Fibroblast of lung (primary cell): Measurements from ENCODE around the gene NCOR2. TPM values are rescaled to one million over a fixed set of nuclear protein-coding genes. Genes with fewer than 3 reads are reported as not detected.

Source experiments
- DNase-seq, 2 donors: peaks; one replicate each; pipeline versions ENCODE4 v3.0.0 to v3.0.0-alpha.2; 2010; ENCODE audit warnings: low read depth in 2 of 2
- H2AFZ ChIP-seq: 2 replicates; pipeline ENCODE4 v1.5.1; 2012; ENCODE audit warnings: low read length, control low read depth, inconsistent platforms
- H3K27ac ChIP-seq: 2 replicates; pipeline ENCODE4 v1.5.1; 2011; ENCODE audit warnings: low read length, control low read depth; ENCODE audit not compliant: insufficient read depth
- H3K27me3 ChIP-seq: 2 replicates; pipeline ENCODE4 v1.5.1; 2011; ENCODE audit warnings: mild to moderate bottlenecking, low read length; ENCODE audit not compliant: control insufficient read depth, insufficient read depth
- H3K36me3 ChIP-seq: 2 replicates; pipeline ENCODE4 v1.5.1; 2011; ENCODE audit warnings: low read length; ENCODE audit not compliant: control insufficient read depth, insufficient read depth
- H3K4me1 ChIP-seq: 2 replicates; pipeline ENCODE4 v1.5.1; 2011; ENCODE audit warnings: low read length; ENCODE audit not compliant: control insufficient read depth, insufficient read depth; ENCODE audit errors: extremely low read depth
- H3K4me2 ChIP-seq: 2 replicates; pipeline ENCODE4 v1.5.1; 2011; ENCODE audit warnings: low read length, control low read depth; ENCODE audit not compliant: insufficient read depth; ENCODE audit errors: extremely low read depth
- H3K4me3 ChIP-seq, 4 experiments: fragments of 200-600 bp in 1 of 4; sonication (generic) in 1 of 4; replicated peaks in 1 of 4; 2 replicates each; pipeline ENCODE4 v1.5.1; 2011 to 2016; ENCODE audit warnings: low read length in 4 of 4, low read depth in 3 of 4, mild to moderate bottlenecking in 3 of 4, control low read depth in 2 of 4, inconsistent platforms in 1 of 4, mixed read lengths in 1 of 4; ENCODE audit not compliant: insufficient read depth in 1 of 4; ENCODE audit errors: control extremely low read depth in 1 of 4
- H3K79me2 ChIP-seq: 2 replicates; pipeline ENCODE4 v1.5.1; 2012; ENCODE audit warnings: mild to moderate bottlenecking, low read length, inconsistent platforms; ENCODE audit not compliant: control insufficient read depth, insufficient read depth
- H3K9ac ChIP-seq: 2 replicates; pipeline ENCODE4 v1.5.1; 2011; ENCODE audit warnings: mild to moderate bottlenecking, low read length, control low read depth; ENCODE audit not compliant: insufficient read depth
- H3K9me3 ChIP-seq: 2 replicates; pipeline ENCODE4 v1.5.1; 2012; ENCODE audit warnings: low read depth, low read length; ENCODE audit not compliant: control insufficient read depth, insufficient read depth
- H4K20me1 ChIP-seq: 2 replicates; pipeline ENCODE4 v1.5.1; 2011; ENCODE audit warnings: low read length; ENCODE audit not compliant: control insufficient read depth, insufficient read depth; ENCODE audit errors: extremely low read depth
- CTCF ChIP-seq, 2 donors: IDR thresholded peaks in 1 of 2; conservative IDR thresholded peaks in 1 of 2; 1 replicate in 1 of 2; 2 replicates in 1 of 2; pipeline ENCODE4 v1.5.1; 2011 to 2012; ENCODE audit warnings: low read length in 2 of 2, control low read depth in 1 of 2, inconsistent platforms in 1 of 2, low read depth in 1 of 2, mild to moderate bottlenecking in 1 of 2
- EZH2 ChIP-seq: IDR thresholded peaks from 2 replicates; pipeline ENCODE4 v1.5.1; 2012; ENCODE audit warnings: low read length, control low read depth, mild to moderate bottlenecking; ENCODE audit errors: missing control alignments
- polyA plus RNA-seq, 2 donors: library from polyadenylated mRNA; depleted of rRNA in 1 of 2; stranded (reverse) in 1 of 2; unstranded in 1 of 2; fragments of >200 nt; gene quantifications; 2 replicates each; pipeline ENCODE4 v1.2.1, GENCODE V29; 2011 to 2012; ENCODE audit warnings: missing spikeins in 1 of 2
- total RNA-seq: library from RNA; depleted of rRNA; stranded (reverse); fragments of >200 nt; gene quantifications from 2 replicates; pipeline ENCODE4 v1.2.1, GENCODE V29; 2014

The NCOR2 gene
- total and polyA plus RNA-seq, 2 donors (not counting 1 experiment from before 2014, with no cell fraction given) = 6.1 to 17.2 TPM

GRCh38 chr12:124577986-124578385 is 10.6 kb upstream of the NCOR2 start:
- no peak overlapping the region for H3K9ac ChIP-seq
- H3K4me1 ChIP-seq = no peaks in the 10 kb centered on the region
- H3K4me3 ChIP-seq = no peak overlapping the region
- H3K9me3 ChIP-seq = no peaks in the 10 kb centered on the region
- H4K20me1 ChIP-seq = no peaks in the 10 kb centered on the region
- peaks cover 7% of the 10 kb centered on the region for H3K27me3 ChIP-seq
- H2AFZ ChIP-seq = no peak overlapping the region
- H3K36me3 ChIP-seq = no peaks in the 10 kb centered on the region
- H3K4me2 ChIP-seq = no peak overlapping the region
- H3K27ac ChIP-seq = no peak overlapping the region
- TF ChIP-seq CTCF (conservative IDR thresholded peaks at IDR 0.05 in 1 of 2, IDR thresholded peaks at IDR 0.05 in 1 of 2; ENCODE audit: low read depth in 1 of 2, low read length in 2 of 2) (no peak), EZH2 (no peak)
- no peaks in the 10 kb centered on the region for H3K79me2 ChIP-seq
- no peak for DNase-seq

GRCh38 chr12:124577374-124577773 is 10.0 kb upstream of the NCOR2 start:
- DNase-seq = no peak
- Histone ChIP-seq H3K9me3 (no peaks in the 10 kb centered on the region), H3K79me2 (no peaks in the 10 kb centered on the region), H3K36me3 (no peaks in the 10 kb centered on the region), H3K4me1 (no peaks in the 10 kb centered on the region), H4K20me1 (no peaks in the 10 kb centered on the region), H3K4me2 (no peak overlapping the region), H3K27me3 (peaks cover 7% of the 10 kb centered on the region), H3K9ac (no peak overlapping the region), H3K27ac (no peak overlapping the region), H3K4me3 (no peak overlapping the region), H2AFZ (no peak overlapping the region)
- TF ChIP-seq EZH2 (no peak), CTCF (conservative IDR thresholded peaks at IDR 0.05 in 1 of 2, IDR thresholded peaks at IDR 0.05 in 1 of 2; ENCODE audit: low read depth in 1 of 2, low read length in 2 of 2) (no peak)

GRCh38 chr12:124576061-124576650 is 8.7 kb upstream of the NCOR2 start:
- Histone ChIP-seq H3K4me2 (no peak overlapping the region), H3K27me3 (peaks cover 7% of the 10 kb centered on the region), H3K36me3 (no peaks in the 10 kb centered on the region), H4K20me1 (no peaks in the 10 kb centered on the region), H3K79me2 (no peaks in the 10 kb centered on the region), H3K4me3 (no peak overlapping the region), H3K9me3 (no peaks in the 10 kb centered on the region), H2AFZ (no peak overlapping the region), H3K9ac (no peak overlapping the region), H3K4me1 (no peaks in the 10 kb centered on the region), H3K27ac (no peak overlapping the region)
- no peak for DNase-seq
- TF ChIP-seq CTCF (conservative IDR thresholded peaks at IDR 0.05 in 1 of 2, IDR thresholded peaks at IDR 0.05 in 1 of 2; ENCODE audit: low read depth in 1 of 2, low read length in 2 of 2) (no peak), EZH2 (no peak)
